Loucy (cell line): ENCODE data around the gene MRFAP1L1.

Experiments used
- H2AFZ ChIP-seq: fragments of 200-600 bp; sonication (generic); 2 replicates; pipeline ENCODE4 v1.6.0; 2016; ENCODE audit warnings: antibody characterized with exemption, mild to moderate bottlenecking, low read length, moderate library complexity
- H3F3A ChIP-seq: fragments of 200-600 bp; 2 replicates; pipeline ENCODE4 v1.6.0; 2016; ENCODE audit warnings: antibody characterized with exemption, low read depth, mild to moderate bottlenecking
- H3K27me3 ChIP-seq: fragments of 200-600 bp; sonication (generic); 2 replicates; pipeline ENCODE4 v1.6.1; 2014; ENCODE audit warnings: low read length, mild to moderate bottlenecking; ENCODE audit not compliant: insufficient read depth, poor library complexity, severe bottlenecking
- H3K36me3 ChIP-seq: fragments of 200-600 bp; sonication (generic); 2 replicates; pipeline ENCODE4 v1.6.1; 2016; ENCODE audit warnings: low read length; ENCODE audit not compliant: insufficient read depth
- H3K4me1 ChIP-seq: fragments of 200-600 bp; sonication (generic); 2 replicates; pipeline ENCODE4 v1.5.1; 2014; ENCODE audit warnings: low read length, mild to moderate bottlenecking; ENCODE audit not compliant: insufficient read depth, poor library complexity, severe bottlenecking
- H3K4me2 ChIP-seq: fragments of 200-600 bp; sonication (generic); 2 replicates; pipeline ENCODE4 v1.6.0; 2014; ENCODE audit warnings: antibody characterized with exemption, low read length, low read depth, mild to moderate bottlenecking; ENCODE audit not compliant: poor library complexity, severe bottlenecking
- H3K4me3 ChIP-seq: fragments of 200-600 bp; sonication (generic); 2 replicates; pipeline ENCODE4 v1.5.1; 2014; ENCODE audit warnings: low read length, mild to moderate bottlenecking, mixed read lengths; ENCODE audit not compliant: poor library complexity, severe bottlenecking
- H3K79me2 ChIP-seq: fragments of 200-600 bp; sonication (generic); 2 replicates; pipeline ENCODE4 v1.6.1; 2014; ENCODE audit warnings: low read length; ENCODE audit not compliant: insufficient read depth
- H3K9ac ChIP-seq: fragments of 200-600 bp; sonication (generic); 2 replicates; pipeline ENCODE4 v1.6.0; 2014; ENCODE audit warnings: mild to moderate bottlenecking, low read depth, low read length, moderate library complexity; ENCODE audit not compliant: poor library complexity, severe bottlenecking
- H3K9me2 ChIP-seq: fragments of 200-600 bp; sonication (generic); replicated peaks from 2 replicates; pipeline ENCODE4 v1.6.1; 2016; ENCODE audit warnings: low read depth, low read length, mixed read lengths
- H3K9me3 ChIP-seq: fragments of 200-600 bp; sonication (generic); 2 replicates; pipeline ENCODE4 v1.6.1; 2014; ENCODE audit warnings: mild to moderate bottlenecking, antibody characterized with exemption, low read length, low read depth; ENCODE audit not compliant: insufficient read depth
- H4K20me1 ChIP-seq: fragments of 200-600 bp; sonication (generic); 2 replicates; pipeline ENCODE4 v1.6.0; 2014; ENCODE audit warnings: antibody characterized with exemption, low read length, mild to moderate bottlenecking; ENCODE audit not compliant: insufficient read depth, poor library complexity, severe bottlenecking
- EZH2phosphoT487 ChIP-seq: fragments of 200-600 bp; IDR thresholded peaks from 2 replicates; pipeline ENCODE4 v1.6.1; 2018; ENCODE audit warnings: antibody characterized with exemption, mild to moderate bottlenecking, moderate library complexity, borderline replicate concordance
- TF ChIP-seq, protein P1 (sequence below): fragments of 200-600 bp; sonication (generic); conservative IDR thresholded peaks from 2 replicates; pipeline ENCODE4 v1.5.1; 2014; ENCODE audit warnings: mild to moderate bottlenecking, antibody characterized with exemption, low read length

MRFAP1L1 gene

DNA sequence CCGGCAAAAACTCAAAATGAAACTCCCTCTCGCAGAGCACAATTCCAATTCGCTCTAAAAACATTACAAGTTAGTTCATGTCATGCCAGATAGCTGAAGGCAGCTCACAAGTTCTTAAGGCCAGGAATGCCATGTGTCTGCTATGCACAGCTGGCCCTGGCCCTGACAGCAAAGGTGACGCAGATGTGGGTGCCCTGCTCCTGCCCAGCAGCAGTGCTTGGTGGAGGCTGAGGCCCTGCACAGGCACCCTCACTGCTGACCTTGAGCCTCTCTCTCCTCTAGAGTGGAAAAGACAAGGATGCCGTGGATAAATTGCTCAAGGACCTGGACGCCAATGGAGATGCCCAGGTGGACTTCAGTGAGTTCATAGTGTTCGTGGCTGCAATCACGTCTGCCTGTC is 13.1 kb downstream of the MRFAP1L1 start:
- no peaks in the 10 kb centered on the region for H3K9me2 ChIP-seq
- H2AFZ ChIP-seq = peak overlapping the region; percentile 24; the same call in 1 of the 2 replicates
- peaks cover 59% of the 10 kb centered on the region for H3K4me1 ChIP-seq
- no peaks in the 10 kb centered on the region for H3K27me3 ChIP-seq
- peak overlapping the region; percentile 61 for H3K9ac ChIP-seq
- no peaks in the 10 kb centered on the region; the same call in 1 of the 2 replicates for H3F3A ChIP-seq
- peak overlapping the region; percentile 41 for H3K4me3 ChIP-seq
- H3K4me2 ChIP-seq = peak overlapping the region; percentile 58
- TF ChIP-seq, protein P1, sequence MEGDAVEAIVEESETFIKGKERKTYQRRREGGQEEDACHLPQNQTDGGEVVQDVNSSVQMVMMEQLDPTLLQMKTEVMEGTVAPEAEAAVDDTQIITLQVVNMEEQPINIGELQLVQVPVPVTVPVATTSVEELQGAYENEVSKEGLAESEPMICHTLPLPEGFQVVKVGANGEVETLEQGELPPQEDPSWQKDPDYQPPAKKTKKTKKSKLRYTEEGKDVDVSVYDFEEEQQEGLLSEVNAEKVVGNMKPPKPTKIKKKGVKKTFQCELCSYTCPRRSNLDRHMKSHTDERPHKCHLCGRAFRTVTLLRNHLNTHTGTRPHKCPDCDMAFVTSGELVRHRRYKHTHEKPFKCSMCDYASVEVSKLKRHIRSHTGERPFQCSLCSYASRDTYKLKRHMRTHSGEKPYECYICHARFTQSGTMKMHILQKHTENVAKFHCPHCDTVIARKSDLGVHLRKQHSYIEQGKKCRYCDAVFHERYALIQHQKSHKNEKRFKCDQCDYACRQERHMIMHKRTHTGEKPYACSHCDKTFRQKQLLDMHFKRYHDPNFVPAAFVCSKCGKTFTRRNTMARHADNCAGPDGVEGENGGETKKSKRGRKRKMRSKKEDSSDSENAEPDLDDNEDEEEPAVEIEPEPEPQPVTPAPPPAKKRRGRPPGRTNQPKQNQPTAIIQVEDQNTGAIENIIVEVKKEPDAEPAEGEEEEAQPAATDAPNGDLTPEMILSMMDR = no peak
- no peak for TF ChIP-seq EZH2phosphoT487
- H3K36me3 ChIP-seq = peaks cover 8% of the 10 kb centered on the region; the same call in 1 of the 2 replicates
- H3K9me3 ChIP-seq = no peaks in the 10 kb centered on the region
- H4K20me1 ChIP-seq = no peaks in the 10 kb centered on the region
- peaks cover 17% of the 10 kb centered on the region for H3K79me2 ChIP-seq

DNA sequence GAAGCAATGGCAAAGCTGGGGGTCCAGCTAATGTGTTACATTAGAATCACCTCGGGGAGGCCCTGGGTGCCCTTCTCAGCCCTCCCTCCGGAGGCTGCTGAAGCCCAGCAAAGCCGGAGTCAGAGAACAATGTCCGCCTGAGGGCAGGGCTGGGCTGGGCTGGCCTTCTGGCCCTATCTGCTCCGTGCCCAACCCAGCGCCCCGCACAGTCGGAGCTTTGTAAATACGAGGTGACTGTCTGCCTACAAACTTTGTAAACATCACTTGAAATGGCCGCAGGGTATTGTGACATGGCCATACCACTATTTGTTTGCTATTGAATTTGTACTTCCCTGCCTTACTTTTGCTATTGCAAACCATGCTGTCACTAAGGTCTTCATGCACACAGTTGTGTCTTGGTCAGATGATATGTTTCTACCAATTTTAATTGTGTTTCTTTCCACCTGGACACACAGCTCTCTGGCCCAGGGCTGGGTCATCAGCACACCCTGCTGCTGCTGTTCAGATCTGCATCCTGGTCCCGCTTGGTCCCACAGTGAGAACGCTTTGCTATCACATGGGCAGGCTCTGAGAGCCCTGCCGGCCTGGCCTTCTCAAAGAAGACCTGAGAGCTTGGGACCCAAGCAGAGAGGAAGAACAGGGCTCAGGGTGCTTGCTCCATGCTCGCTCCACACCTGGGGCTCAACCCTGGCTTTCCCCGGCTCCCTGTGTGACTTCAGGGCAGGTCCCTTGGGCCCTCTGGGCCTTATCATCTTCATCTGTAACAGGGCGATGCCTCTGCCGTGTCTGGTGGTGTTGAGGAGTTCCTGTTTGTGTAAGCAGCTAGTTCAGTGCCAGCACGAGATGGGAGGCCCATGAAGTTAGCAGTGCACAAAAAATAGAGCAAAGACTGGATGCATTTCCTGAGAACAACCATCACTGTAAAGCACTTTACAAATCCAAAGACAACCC is 13.7 kb downstream of the MRFAP1L1 start:
- Histone ChIP-seq H3K4me2 (peak overlapping the region; percentile 58), H3F3A (no peaks in the 10 kb centered on the region; the same call in 1 of the 2 replicates), H3K79me2 (peaks cover 14% of the 10 kb centered on the region), H3K9me3 (no peaks in the 10 kb centered on the region), H2AFZ (peak overlapping the region; percentile 24; the same call in 1 of the 2 replicates), H3K4me1 (peaks cover 63% of the 10 kb centered on the region), H3K27me3 (no peaks in the 10 kb centered on the region), H4K20me1 (no peaks in the 10 kb centered on the region), H3K36me3 (peaks cover 5% of the 10 kb centered on the region; the same call in 1 of the 2 replicates), H3K4me3 (peak overlapping the region; percentile 41), H3K9ac (peak overlapping the region; percentile 61), H3K9me2 (no peaks in the 10 kb centered on the region)
- TF ChIP-seq, protein P1 = peak; percentile 29; the same call in 1 of the 2 replicates
- TF ChIP-seq EZH2phosphoT487 = no peak

DNA sequence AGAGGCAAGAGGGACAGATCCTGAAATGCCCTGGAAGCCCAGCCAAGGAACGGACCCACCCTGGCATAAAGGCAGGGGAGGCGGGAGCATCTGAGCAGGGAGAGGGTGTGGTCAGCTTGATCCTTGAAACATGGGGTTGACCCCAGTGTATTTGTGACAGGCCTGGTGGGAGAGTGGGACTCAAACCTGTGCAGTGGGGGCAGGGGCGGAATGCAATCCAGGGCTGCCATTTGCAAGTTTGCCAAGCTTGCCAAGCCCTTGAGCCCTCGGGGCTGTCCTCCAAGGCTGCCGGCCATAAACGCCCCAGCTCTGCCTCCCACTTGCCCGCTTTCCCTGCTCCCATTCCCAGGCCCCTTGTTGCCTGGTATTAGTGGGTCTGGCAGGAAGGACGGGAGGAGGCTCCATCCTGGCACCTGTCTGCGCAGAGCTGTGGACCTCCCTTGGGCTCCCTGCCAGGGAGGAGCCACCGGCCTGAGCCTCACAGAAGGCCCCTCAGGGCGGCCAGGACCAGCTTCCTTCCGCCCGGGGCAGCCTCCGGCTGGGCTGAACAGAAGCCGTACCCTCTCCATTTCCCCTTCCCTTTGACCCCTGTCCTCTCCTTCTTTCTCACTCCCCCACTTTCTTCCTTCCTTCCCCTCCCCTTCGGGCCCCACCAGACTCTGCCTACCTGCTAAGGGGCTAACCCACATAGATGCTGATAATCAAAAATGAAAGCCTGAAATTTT is 15.3 kb downstream of the MRFAP1L1 start:
- Histone ChIP-seq H3K4me2 (peak overlapping the region; percentile 58), H3K4me1 (peaks cover 73% of the 10 kb centered on the region)

More for the DNA sequence above, 15.3 kb downstream of the MRFAP1L1 start:
- no peaks in the 10 kb centered on the region for H4K20me1 ChIP-seq
- no peaks in the 10 kb centered on the region for H3K36me3 ChIP-seq
- H3F3A ChIP-seq = no peaks in the 10 kb centered on the region; the same call in 1 of the 2 replicates
- H3K27me3 ChIP-seq = no peaks in the 10 kb centered on the region
- peaks cover 10% of the 10 kb centered on the region for H3K79me2 ChIP-seq
- H3K9ac ChIP-seq = no peak overlapping the region
- H2AFZ ChIP-seq = no peak overlapping the region
- TF ChIP-seq, protein P1 = no peak
- TF ChIP-seq EZH2phosphoT487 = no peak
- no peaks in the 10 kb centered on the region for H3K9me3 ChIP-seq
- H3K9me2 ChIP-seq = no peaks in the 10 kb centered on the region
- no peak overlapping the region for H3K4me3 ChIP-seq
